ENCODE results near the gene ERN2.
"Not testable (repeated sequence)": the region's sequence is repeated elsewhere in the genome, so short reads cannot be mapped to it uniquely, and the experiment has no call there.

ERN2 gene

DNA sequence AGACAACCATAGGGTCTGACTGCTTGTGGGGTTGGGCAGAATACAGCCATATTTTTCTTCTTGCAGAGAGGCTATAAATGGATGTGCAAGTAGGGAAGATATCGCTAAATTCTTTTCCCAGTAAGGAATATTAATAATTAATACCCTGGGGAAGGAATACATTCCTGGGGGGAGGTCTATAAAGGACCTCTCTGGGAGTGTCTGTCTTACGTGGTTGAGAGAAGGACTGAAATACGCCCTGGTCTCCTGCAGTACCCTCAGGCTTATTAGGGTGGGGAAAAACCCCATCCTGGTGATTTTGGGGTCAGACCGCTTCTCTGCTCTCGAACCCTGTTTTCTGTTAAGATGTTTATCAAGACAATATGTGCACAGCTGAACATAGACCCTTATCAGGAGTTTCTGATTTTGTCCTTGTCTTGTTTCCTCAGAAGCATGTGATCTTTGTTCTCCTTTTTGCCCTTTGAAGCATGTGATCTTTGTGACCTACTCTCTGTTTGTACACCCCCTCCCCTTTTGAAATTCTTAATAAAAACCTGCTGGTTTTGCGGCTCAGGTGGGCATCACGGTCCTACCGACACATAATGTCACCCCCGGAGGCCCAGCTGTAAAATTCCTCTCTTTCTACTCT, 9.7 kb upstream of the ERN2 start:
- DNase-seq (ENCODE audit: low read depth): not testable (repeated sequence)

DNA sequence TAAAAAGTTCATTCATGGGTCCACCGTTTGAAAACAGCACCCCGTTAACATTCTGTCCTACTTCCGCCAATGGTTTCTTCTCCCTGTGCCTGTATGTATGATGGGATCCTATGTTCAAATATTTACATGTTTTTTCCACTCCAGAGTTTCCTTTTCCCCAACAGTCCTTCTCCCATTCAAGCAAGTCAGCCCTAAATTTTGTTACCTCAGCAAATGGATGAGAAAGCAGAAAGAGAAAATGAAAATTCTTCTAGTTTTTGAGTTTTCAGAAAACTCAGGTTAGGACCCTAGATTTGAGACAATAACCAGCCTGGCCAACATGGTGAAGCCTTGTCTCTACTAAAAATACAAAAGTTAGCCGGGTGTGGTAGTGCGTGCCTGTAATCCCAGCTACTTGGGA, 3.5 kb upstream of the ERN2 start:
- no peak for DNase-seq (ENCODE audit: low read depth)

GRCh38 chr16:23711785-23712184, 1.2 kb downstream of the ERN2 start:
- no peak for DNase-seq (ENCODE audit: low read depth)

GRCh38 chr16:23710504-23710903, 2.5 kb downstream of the ERN2 start:
- DNase-seq (ENCODE audit: low read depth): no peak

DNA sequence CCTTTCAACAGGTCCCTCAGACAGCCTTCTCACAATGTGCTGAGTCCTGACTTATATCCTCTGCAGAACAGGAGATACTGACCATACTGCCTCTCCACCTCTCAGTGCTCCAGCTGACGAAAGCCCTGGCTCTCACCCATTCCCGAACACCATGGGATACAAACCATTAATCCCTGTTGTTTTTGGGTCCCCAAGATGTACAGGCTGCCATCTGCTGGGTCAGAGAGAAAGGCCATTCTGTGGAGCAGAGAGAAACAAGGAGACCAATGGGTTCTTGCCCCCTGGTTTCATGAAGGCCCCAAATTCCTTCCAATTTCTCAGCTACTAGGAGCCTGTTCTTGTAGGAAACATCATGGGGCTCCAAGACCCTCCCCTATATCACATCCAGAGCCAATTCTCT, 3.0 kb downstream of the ERN2 start:
- no peak for DNase-seq (ENCODE audit: low read depth)

- DNase-seq (ENCODE audit: low read depth): no peak
These were observed 3.5 kb downstream of the ERN2 start for GRCh38 chr16:23709536-23709935.

DNA sequence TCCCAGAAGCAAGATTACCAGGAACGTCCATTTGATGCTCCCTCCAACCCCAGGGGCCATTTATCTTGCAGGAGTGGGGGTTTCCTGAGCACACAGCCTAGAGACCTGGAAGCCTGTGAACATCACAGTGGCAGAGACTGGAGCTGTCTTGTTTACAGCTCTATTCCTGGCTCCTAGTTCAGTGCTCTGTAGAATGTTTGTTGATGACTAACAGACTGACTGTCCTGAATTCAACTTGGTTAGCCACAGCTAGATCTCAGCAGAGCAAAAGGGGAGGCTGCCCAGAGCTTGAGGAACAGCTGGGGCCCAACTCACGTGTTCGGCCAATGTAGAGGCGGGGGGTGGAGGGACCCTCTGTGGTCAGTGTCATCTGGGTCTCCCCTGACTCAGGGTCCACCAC, 6.6 kb downstream of the ERN2 start:
- DNase-seq (ENCODE audit: low read depth): no peak

DNA sequence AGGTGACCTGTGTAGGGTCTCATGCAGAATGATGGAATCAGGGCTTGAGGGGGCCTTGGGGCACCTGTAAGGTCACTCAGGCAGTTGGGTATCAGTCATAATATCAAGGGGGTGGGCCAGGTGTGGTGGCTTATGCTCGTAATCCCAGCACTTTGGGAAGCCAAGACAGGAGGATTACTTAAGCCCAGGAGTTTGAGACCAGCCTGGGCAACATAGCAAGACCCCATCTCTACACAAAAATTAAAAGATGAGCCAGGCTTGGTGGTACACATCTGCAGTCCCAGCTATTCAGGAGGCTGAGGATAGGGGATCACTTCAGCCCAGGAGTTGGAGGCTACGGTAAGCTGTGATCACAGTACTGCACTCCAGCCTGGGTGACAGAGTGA, 7.5 kb downstream of the ERN2 start:
- DNase-seq (ENCODE audit: low read depth): no peak

DNA sequence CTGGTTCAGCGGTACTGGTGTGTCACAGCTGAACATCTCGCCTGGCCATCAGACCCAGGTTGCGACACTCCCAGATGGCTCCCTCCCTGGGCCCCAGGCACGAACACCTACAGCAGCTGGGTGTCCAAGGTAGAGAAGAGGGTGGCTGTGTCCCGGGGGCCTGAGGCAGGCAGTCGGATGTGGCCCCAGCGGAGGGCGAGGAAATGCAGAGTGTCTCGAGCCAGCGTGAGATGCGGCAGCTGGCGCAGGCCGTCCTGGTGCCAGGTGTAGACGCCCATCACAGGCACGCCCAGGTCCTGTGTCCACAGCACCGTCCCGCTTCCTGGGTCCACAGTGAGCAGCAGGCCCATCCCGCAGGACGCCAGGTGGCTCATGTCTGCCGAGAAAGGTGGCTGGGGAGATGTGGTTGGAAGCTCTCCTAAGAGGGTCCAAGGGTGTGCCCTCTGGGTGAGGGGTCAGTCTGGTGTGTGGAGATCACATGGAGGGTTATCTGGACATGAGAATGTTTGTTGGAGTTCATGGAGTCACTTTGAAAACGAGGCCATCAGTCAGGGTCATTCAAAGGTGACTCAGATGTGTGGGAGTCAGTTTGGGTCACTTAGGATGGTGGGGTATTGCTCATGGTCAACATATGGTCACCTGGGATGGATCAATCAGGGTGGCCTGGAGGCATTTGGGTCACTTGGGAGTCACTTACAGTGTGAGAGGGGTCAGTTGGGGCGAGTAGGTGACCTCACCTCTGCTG, 8.1 kb downstream of the ERN2 start:
- DNase-seq (ENCODE audit: low read depth): no peak

DNA sequence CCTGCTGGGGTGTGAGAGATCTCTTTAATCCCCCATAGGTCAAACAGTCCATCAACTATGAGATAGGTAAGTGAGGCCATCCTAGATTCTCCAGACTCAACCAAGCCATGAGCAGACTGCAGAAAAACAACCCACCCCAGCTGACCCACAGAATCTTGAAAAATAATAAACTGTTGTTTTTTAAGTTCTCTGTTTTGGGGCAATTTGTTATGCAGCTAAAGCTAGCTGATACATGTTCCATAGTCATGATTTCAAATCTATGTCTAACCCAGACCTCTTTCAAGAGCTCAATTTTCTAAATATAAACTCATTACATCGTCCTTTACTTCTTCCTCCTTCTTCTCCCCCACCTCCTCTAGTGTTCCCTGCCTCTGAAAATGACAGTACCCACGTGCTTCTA, 10.1 kb downstream of the ERN2 start:
- DNase-seq (ENCODE audit: low read depth): no peak

DNA sequence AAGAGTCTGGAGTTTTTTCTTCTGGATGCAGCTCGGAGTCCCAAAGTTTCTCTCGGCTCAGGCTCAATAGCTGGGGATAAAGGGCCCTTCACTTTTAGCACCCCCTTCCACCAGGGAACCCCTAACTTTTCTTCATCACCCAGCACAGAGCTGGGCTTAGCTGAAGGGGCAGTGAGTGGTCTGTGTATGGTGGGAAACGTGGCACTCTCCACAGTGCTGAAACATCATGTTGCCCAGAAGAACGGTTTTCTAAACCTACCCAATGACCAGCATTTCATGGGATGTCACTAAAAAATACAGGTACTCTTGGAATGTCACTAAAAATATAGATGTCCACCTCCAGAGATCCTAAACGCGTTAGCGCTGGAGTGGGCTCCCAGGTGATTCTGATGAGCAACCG, 12.0 kb downstream of the ERN2 start:
- DNase-seq (ENCODE audit: low read depth): no peak

GRCh38 chr16:23700509-23700908, 12.5 kb downstream of the ERN2 start:
- no peak for DNase-seq (ENCODE audit: low read depth)

GRCh38 chr16:23700093-23700492, 12.9 kb downstream of the ERN2 start:
- DNase-seq (ENCODE audit: low read depth): no peak

GRCh38 chr16:23699100-23699499, 13.9 kb downstream of the ERN2 start:
- DNase-seq (ENCODE audit: low read depth): no peak

- DNase-seq (ENCODE audit: low read depth): no peak
These were observed 17.3 kb downstream of the ERN2 start for GRCh38 chr16:23695756-23696155.

DNA sequence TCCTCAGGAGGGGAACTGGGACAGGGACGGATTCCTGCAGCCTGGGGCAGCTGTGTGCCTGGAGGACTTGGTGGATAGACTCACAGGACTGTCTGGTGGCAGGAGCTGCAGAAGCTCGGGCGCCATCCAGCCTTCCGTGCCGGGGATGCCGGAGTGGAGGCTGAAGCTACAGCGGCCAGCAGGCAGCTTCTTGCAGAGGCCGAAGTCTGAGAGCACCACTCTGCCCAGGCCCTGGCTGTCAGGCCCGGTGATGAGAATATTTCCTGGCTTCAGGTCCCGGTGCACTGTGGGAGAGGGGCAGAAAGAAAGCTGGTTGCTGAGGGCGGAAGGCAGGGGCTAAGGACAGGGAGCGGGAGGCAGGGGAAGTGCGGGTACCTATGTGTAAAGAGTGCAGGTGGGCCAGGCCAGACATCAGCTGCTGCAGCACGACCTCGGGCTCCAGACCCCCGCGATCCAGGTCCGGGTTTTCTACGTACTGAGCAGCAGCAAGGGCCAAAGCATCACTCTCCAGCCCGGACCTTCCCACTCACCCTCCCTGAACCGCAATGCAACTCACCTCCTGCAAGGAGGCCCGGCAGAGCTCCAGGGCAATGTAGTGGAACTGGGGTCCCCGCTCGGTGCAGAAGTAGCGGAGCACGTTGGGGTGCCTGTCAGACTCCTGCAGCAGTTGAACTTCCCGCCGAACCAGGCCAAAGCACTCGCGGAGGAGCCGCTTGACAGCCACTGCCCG, 18.2 kb downstream of the ERN2 start:
- DNase-seq (ENCODE audit: low read depth): no peak

GRCh38 chr16:23694265-23694643, 18.8 kb downstream of the ERN2 start:
- DNase-seq (ENCODE audit: low read depth): no peak

DNA sequence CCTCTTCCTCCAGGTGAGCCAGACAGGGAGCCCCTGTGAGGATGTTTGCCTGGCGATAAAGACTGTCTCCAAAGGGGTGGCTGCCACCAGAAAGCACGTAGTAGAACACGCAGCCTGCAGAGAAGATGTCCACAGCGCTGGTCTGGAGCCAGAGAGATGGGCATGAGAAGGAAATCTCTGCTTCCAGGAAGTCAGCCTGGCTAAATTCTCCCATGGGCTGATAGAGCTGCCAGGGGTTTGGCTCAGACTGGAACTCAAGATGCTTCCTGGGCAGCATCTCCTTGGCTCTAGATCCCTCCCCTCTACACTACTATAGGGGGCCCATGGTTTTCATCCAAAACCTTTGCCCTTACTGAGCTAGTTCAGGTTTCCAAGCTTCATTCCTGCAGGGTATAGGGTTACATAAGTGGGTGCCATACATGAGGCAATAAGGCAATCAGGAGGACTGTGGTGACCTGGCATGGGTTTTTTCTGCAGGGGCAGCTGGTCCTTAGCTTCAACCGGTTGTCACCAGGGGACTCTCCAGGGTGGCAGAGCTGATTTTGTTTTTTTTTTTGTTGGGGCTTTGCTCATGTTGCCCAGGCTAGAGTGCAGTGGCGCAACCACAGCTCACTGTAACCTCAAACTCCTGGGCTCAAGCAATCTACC, 20.7 kb downstream of the ERN2 start:
- no peak for DNase-seq (ENCODE audit: low read depth)

DNA sequence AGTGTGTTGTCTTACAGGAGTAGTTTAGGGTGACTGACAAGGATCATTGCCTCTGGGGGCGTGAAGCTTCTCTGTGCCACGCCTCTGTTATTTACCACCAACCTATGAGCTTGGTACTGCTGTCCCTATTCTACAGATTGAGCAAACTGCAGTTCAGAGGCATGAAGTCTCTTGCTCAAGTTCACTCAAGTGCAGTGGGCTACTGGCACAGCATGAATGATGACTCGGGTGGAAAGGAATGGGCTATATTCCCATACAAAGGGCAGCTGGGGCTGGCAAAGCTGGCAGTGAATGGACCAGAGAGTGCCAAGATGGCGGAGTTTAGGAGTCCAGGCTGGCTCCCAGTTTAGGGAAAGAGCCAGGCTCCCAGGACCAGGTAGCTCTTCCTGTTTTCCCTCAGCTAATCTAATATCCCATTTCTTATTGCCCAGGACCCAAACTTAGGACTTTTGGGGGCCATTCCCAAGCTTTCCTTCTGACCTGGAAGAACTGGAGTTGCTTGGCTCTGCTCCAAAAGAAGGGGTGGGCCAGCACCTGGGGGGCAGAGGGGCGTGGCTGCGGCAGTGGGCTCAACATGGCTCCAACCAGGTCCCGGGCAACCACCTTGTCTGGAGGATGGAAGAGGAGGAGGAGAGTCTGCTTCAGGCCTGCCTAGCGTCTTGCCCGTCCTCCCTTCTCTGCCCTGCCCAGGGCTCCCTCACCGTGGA, 21.4 kb downstream of the ERN2 start:
- DNase-seq (ENCODE audit: low read depth): no peak

DNA sequence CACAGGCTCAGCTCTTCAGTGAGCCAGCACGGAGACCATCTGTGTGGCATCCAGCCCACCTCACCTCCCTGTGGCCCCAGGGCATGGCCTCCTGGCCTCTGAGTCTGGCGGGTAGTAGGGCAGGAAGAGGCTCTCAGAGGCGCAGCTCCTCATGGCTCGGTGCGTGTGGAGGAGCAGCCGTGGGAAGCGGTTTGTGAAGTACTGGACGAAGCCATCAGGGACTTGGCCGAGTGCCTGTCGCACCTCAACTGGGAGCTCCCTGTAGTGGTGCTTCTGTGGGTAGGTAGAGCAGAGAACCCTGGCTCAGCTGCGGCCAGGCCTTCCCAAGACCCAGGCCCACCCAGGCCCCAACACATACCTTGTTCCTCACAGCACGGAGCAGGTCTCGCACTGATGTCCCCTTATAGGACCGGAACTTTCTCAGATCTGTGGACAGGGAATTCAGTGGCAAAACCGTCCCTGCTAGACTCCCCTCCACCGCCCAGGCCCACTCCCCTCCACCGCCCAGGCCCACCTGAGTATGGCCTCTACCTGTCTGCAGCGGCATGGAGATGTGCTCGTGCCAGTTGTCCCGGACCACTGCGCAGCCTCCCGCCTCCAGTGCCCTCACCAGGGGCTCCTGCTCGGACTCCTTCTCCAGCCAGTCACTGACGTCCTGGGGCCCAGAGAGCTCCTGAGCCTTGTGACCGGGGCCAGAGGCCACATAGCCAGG, 22.1 kb downstream of the ERN2 start:
- no peak for DNase-seq (ENCODE audit: low read depth)

GRCh38 chr16:23689442-23690187, 23.4 kb downstream of the ERN2 start:
- no peak for DNase-seq (ENCODE audit: low read depth)

Data from stimulated activated CD8-positive, alpha-beta memory T cell treated with anti-CD3 and anti-CD28 coated beads, Interleukin-12 subunit alpha, Interleukin-12 subunit beta, amount 100 ng/mL, for 4 hours (primary cell).